NCI-H2227 (cell line): ENCODE measurements around the gene CLUH.
"Not testable (repeated sequence)": the region's sequence is repeated elsewhere in the genome, so short reads cannot be mapped to it uniquely, and the experiment has no call there.

Experiments
- DNase-seq: peaks from one replicate; lab custom pipeline; 2025; ENCODE audit not compliant: unreplicated experiment; lab: John Stamatoyannopoulos, UW

The CLUH gene

DNA sequence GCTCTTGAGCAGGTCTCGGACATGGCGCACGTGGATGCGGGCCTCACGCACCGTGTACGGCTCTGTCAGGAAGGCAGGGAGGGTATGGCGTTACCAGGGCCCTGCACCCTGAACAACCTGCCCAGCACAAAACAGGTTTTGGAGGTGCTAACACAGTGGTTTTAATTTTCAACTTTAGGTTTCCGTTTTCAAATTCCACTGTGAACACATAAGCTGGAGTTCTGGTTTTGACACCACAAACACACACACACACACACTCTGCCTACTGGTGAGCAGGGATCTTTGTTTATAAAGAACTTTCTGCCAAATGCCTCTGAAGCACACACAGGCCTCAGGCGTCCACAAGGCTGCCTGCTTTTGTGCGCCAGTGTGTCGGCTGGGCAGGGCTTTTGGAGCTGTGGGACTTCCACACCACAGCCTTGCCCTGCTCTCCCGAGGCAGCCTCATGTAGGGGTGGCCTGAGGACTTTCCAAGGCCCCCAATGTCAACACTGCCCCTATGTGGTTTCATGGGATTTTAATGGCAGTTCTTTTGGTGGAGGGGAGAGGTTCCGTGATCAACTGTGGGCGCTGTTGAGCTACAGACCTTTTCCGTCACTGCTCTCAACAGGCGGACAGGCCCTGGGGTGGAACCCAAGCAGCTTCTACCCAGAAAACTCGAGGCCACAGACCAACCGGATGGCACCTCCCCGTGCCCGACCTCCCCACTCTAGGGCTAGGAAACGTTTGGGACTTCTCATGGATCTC is 9.4 kb downstream of the CLUH start:
- DNase-seq = no peak

DNA sequence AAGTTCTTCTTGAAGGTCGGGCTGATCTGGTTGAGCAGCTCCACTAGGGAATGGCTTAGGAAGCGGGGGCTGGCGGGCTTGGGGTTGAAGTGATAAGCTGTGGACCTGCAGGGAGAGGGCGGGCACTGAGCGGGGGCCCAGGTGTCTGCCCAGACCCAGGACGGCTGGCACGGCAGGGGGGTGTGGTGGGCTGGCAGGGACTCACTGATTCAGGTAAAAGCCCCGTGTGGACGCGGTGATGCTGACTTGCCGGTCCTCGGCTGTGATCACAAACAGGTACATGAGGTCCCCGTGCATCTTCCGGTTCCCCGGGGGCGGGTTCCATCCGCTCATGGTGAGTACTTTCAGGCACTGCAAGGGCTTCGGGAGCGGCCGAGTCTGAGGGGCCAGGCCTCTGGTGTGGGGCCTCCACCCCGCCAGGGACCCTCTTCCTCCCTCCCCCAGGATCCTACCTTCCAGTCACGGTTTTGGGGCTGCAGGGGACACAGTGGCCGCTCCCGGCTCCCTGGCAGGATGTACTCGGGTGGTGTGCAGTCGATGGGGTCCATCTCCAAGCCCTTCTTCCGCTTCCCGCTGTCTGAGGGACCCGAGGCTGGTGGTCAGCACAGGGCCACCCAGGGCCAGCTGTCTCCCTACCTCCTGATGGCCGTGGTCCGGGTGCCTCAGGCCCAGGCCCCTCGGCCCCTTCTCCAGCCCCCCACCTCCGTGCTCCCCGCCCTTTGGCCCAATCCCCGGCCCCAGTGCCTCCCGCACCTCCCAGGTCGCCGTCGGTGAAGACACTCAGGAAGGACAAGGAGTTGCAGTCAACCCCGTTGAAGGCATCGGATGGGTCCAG is 10.2 kb downstream of the CLUH start:
- no peak for DNase-seq

DNA sequence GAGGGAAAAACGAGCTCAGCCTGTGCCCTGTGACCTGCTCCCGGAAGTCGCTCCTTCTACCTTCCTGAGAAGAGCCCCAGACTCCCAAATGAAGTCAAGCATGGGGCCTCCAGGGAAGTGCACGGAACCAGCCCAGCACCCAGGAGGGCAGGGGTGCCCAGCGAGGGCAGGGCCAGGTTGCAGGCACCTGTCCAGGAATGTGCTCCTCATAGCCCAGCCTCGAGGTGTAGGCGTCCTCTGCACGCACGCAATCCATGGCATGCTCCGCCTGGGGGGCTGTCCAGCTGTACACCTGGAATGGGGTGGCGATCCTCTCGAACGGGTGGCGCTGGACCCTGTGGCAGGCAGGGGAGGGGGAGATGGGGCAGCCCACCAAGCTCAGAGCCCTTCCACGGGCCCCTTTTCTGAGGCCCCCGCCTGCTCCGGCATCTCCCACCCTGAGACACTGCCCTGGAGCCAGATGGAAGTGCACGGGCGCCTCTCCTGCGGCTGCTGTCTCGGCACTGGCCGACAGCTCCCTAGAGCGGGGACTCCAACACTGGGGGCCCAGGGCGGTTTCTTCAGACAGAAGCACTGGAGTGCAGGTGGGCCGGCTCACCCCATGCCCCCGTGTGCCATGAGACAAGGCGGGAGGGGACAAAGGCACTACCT is 10.9 kb downstream of the CLUH start:
- DNase-seq = no peak

DNA sequence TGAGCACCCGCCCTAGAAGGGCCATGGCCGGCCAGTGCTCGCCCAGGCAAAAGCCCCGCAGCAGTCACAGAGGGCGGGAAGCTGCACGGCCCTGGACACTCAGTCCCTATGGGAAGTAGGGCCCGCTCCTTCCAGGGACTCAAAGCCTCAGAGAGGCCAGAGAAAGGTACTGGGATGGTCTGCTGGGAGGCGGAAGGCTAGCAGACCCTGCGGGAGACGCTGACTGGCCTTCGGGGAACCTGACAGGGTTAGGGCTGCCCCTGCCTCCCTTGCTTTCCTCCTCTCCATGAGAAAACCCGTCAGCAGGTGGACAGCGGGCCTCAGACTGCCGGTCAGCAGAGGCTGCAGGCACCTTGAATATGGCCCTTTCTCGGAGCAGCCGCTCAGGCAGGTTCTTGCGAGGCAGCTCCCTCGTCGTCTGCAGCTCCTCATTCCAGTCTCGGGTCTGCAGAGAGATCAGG is 11.5 kb downstream of the CLUH start:
- DNase-seq = no peak

DNA sequence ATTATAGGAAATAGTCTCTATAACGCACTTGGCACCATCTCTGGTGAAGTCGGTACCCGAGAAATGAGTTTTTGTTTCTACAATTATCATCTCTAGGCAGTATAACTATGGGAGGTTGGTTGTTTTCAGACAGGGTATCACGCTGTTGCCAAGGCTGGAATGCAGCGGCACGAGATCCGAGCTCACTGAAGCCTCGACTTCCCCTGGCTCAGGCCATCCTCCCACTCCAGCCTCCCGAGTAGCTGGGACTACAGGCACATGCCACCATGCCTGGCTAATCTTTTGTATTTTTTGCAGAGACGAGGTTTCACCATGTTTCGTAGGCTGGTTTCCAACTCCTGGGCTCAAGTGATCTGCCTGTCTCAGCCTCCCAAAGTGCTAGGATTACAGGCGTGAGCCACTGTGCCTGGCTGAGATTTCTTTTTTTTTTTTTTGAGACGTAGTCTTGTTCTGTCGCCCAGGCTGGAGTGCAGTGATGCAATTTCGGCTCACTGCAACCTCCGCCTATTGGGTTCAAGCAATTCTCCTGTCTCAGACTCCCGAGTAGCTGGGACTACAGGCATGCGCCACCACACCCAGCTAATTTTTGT is 12.3 kb downstream of the CLUH start:
- not testable (repeated sequence) for DNase-seq

DNA sequence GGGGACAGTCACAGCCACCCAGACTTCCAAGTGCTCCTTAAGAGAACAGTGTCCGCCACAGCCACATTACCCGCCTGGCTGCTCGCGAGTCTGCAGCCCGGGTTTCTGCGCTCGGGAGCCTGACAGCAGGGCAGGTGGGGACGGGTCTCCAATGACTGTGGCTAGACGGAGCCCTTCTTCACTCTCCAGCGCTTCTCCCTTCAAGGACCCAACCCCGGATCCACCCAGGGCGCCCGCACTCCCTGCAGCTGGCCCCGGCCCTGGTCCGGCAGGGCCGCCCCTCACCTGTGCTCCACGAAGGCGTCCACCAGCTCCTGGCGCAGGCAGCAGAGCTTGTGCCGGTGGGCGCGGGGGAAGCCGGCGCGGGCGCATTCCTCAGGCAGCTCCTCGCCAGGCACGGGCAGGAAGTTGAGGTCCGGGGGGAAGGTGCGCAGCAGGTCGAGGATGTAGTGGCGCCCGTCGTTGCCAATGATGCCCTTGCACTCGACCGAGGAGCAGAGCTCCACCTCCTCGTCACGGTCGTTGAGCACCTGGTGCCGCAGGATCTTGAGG is 13.9 kb downstream of the CLUH start:
- no peak for DNase-seq

DNA sequence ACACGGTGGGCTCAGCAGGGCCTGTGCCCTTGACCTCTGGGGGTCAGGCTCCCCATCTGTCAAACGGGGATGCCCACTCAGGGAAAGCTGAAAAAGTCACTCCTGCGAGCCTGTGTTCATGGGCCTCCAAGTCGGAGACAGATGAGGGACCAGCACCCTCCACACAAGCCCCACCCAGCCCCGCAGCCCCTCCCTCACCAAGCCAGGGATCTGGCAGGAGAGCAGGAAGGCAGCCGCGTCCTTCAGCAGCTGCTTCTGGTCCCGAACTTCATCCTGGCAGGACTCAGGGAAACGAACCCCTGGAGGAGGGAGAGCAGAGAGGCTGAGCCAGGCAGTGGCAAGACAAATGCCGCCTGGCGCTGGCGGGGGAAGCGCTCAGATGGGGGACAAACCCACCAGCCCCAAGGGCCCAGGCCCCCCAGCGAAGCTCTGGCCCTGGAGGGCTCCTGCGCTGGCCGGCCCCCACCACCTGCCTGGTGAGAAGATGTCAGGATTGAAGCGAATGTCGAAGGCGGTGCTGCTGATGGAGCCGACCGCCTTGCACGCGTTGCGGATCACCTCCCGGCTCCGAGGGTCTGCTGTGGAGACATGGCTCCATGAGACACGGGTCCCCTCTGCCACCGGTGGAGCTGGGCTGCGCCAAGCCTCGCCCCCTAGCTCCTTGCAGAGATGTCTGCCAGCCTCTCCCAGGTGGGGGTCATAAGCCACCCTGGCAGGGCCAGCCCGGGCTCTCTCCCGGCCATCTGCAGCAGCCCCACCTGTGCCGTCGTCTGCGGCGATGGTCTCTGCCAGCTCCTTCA is 15.4 kb downstream of the CLUH start:
- no peak for DNase-seq

DNA sequence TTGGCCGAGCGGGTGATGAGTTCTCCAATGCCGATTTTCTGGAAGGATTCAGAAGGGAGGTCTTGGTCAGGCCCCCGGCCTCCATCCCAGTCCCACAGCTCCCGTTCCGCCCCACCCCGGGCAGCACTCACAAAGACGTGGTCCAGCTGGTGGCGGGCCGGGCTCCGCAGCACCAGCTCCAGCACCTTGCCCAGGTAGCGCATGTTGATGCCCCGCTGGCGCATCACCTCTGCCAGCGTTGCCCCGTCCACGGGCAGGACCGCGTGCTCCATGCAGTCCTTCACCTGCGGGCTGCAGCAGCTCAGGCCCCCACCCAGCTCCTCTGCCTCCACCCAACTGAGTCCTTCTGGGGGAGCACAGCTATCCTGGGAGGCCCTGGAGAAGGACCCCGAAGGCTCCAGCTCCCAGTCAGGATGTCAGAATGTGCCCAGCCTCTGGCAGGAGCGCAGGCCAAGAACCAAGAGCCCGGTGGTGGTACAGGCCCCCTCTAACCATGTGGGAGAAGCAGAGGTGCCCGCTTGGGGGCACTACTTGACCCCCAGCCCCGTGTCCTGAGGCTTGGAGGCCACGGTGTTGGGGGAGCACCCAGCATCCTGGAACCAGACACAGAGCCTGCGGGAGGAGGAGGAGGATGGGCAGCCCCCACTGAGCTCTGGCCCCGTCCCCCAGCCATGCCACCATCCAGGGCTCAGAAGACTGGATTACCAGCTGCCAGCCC is 16.2 kb downstream of the CLUH start:
- no peak for DNase-seq

DNA sequence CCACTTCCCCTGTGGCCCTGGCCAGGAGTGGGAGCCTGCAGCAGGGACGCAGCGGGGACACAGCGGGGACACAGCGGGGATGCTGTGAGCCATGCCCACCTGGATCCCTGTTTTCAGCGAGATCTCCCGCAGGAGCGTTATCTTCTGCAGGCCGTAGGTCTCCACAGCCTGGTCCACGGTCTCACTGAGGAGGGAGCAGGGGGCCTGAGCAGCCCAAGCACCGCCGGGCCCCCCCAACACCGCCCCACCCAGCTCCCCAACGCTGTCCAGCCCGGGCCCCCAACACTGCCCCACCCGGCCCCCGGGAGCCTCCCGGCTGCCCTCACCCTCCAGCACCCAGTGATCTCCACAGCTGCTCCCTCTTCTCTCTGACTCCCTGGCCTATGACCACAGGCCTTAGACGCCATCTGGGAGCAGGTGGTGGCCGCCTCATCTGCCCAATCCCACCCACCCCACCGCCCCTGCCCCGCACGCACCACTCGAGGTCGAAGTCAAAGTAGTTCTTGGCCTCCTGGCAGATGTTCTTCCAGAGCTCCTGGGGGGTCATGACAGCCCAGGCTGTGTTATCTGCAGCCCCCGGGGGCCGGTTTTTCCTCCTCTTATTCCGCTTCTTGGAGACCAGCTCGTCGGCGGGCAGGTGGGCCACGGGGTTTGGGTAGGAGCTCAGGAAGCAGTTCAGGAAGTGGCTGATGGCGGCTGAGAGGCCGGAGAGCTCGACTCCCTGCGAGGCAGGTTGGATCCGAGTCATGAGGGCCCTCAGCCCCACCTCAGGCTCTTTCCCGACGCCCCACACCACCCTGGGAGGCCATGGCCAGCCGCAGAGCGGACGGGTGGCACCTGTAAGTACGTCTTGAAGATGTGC is 17.0 kb downstream of the CLUH start:
- DNase-seq = no peak

DNA sequence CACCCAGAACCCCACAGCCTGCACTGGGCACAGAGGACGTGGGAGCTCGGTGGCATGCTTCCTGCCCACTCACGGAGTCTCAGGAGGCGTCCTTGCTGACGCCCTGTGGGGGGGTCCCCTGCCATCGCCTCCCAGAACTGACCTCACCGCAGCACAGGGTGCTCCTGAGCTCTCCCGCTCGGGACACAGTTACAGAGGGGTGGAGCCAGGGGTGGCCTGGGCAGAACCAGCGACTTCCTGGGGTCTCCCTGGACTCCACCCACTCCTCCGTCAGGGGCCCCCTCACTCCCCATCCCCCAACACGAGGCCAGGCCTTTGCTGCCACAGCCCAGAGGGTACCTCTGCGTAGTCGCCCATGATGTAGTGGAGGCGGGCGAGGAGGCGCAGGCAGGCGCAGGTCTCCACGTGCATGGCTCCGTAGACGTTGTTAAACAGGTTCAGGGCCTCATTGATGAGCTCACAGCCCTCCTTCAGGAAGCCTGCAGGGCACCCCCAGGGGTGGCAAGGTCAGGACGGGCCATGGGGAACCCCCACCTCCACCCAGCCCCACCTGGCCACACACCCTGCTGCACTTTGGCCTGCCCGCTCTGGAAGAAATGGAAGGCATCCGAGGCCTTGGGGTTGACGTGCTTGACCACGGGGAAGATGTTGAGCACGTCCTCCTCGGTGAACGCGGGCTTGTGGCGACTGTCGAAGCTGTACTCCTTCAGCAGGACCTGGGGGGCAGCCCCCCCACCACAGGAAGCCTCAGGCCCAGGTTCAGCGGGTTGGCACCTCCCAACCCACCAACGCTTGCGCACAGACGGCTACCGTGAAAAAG is 17.8 kb downstream of the CLUH start:
- DNase-seq = no peak

DNA sequence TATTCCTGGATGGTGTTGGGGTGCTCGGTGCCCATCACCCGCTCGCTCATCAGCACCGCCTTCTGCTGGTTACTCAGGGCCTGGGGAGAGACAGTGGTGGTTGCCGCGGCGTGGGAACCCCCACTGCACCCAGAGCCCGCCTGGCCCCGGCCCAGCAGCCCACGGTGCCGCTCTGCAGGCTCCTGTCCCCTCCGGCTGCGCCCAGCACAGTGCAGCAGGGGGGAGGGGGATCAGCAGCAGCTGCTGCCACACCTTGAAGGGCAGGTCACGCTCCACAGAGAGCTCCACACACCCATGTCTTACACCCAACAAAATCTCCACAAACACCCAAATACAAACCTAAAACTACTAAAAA is 18.8 kb downstream of the CLUH start:
- DNase-seq = no peak

DNA sequence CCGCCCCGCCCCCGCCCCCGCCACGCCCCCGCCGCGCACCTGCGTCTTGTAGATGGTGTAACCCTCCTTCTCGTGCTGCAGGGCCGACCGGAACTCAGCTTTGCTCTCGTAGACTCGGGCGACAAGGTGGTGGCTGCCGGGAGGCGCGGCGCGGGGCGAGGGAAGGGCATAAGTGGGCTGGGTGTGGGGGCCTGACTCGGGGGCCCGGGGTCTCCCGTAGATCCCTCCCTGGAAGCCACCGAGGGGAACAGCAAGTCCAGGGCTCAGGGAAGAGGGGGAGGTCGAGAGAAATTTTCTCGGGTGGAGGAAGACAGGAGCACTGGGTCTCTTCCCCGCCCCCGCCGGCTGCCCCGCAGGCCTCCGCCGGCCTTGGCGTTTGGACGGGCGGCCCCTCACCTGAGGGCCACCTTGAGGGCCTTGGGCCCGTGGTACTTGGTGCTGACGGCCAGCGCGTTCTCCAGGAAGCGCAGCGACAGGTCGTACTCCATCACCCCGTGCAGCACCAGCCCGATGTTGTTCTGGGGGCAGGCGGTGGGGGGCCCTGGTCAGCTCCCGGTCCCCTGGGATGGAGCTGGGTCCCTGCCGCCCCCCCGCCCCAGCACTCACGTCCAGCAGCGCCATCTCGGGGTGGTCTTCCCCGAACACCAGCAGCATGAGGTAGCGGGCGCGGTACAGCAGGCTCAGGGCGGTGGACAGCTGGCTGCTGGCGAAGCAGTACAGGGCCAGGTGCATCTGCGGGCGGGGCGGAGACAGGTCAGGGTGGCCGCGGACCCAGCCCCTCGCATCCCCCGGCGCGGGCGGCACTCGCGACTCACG is 19.4 kb downstream of the CLUH start:
- DNase-seq = no peak

DNA sequence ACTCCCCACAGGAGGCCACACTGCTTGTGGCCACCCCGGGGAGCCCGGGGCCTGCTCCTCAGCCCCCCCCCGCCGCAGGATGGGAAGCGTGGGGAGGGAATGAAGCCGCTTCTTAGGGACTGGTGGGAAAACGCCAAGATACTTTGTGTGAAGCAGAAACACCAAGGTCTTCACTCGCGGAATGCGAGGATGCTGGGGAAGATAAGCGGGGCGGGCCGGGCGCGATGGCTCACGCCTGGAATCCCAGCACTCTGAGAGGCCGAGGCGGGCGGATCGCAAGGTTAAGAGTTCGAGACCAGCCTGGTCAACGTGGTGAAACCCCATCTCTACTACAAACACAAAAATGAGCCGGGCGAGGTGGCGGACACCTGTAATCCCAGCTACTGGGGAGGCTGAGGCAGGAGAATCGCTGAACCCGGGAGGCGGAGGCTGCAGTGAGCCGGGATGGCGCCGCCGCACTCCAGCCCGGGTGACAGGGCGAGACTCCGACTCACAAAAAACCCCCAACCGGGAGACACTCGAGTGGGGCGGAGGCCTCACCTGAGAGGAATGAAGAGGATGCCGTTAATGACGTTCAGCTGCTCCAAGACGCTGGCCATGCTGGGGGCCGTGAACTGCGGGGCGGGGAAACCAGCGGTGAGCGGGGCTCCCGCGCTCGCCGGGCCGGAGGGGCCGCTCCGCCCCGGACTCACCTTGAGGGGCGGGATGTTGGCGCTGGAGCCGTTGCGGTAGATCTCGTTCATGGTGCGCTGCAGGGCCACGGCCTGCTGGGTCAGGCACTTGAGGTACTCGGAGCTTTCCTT is 20.3 kb downstream of the CLUH start:
- DNase-seq = no peak

DNA sequence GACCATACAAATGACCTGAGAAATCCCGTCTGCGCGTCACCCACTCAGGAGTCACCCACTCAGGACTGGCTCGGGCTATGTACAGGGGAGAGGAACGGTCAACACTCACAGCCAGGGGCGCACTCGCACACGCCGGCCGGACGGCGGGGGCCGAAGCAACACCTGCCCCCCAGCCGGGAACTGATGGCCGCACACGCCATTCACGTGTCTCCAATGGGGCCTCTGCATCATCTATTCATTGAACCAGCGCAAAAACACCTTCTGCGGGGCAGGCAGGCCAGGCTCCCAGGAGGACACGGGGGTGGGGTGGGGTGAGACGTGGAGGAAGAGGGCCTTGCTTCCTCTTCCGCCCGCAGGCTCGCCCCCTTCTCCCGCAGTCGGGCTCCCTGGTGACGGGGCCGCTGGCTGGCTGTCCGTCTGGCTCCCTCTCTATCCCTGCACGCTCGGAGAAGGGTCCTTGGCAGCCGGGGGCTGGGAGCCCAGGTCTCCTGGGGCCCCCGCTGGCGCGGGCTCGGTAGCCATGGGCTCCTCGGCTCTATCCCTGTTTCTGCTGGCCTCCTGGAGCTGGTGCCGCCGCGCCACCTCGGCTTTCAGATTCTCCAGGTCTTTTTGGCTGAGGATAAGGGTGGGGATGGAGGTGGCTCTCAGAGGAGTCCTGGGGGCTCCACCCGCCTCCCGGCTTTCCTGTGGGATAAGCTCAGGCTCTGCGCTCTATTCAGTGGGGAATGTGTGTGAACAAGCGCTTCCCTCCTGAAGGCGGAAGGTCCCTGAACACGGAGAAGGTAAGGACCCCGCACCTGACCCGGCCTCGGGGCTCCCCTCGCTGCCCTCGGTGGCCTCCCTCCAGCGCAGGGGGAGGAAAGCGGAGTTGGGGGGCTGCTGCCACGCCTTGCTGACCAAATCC is 21.1 kb downstream of the CLUH start:
- no peak for DNase-seq

DNA sequence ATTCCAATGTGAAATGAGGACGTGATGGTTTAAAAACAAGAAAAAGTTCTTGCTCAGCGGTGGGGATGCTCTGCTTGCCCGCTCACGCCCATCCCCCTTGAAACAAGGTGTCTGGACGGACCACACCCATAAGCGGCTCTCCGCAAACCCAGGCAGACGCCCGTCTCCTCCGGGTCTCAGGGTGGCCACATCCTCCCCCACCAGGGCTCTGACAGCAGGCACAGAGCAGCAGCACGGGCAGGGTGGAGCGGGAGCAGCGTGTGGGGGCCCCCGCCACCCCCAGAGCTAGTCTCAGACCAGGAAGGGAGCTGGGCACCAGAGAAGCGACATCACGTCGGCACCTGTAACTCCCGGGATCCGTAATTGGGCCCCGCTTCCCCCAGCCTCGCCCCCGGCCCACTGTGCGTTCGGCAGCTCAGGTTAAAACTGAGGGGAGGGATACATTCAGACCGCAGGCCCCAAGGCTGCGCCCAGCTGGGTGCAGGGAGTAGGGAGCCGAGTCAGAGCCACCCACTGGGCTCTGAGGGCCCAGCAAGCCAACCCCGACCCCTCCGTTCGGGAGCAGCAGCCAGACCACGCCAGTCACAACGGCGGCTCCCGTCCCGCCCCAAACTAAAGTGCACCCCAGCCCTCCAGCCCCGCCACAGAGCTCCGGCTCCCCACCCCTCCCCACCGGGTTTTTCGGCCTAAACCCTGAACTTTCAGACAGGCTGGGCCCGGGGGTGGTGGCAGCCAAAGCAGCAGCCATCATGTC is 22.0 kb downstream of the CLUH start:
- DNase-seq = no peak
